Mucosa of descending colon (tissue), 3 donors: ENCODE data around the gene SH3GLB1. TPM values are rescaled to one million over a fixed set of nuclear protein-coding genes. Genes with fewer than 3 reads are reported as not detected.
"Not testable (repeated sequence)": the region's sequence is repeated elsewhere in the genome, so short reads cannot be mapped to it uniquely, and the experiment has no call there.

Experiments
- ATAC-seq: fragments of 200-7000 bp; cut with Tn5 transposase; one replicate; pipeline ENCODE4 v1.9.1; 2020; ENCODE audit warnings: mild to moderate bottlenecking, moderate library complexity
- DNase-seq, 3 donors: peaks; one replicate each; pipeline ENCODE4 v3.0.0-alpha.2; 2020
- H3K36me3 ChIP-seq: fragments of 200-600 bp; one replicate; pipeline ENCODE4 v1.8.0; 2021; ENCODE audit warnings: low read depth, mild to moderate bottlenecking
- H3K4me1 ChIP-seq: fragments of 200-600 bp; one replicate; pipeline ENCODE4 v1.8.0; 2021; ENCODE audit warnings: low read depth, mild to moderate bottlenecking
- H3K4me3 ChIP-seq: fragments of 200-600 bp; one replicate; pipeline ENCODE4 v1.8.0; 2021; ENCODE audit warnings: mild to moderate bottlenecking
- H3K9me3 ChIP-seq: fragments of 200-600 bp; one replicate; pipeline ENCODE4 v1.8.0; 2021; ENCODE audit warnings: mild to moderate bottlenecking
- CTCF ChIP-seq: fragments of 200-600 bp; IDR thresholded peaks from one replicate; pipeline ENCODE4 v1.8.0; 2022; ENCODE audit warnings: antibody characterized with exemption, mild to moderate bottlenecking
- intact Hi-C, 2 donors: fragments of 100-400 bp; cut with DNase I in 1 of 2; cut with micrococcal nuclease in 1 of 2; formaldehyde crosslinking; loops; one replicate each; pipeline versions ENCODE4 v1.11.0 to v1.11.1; 2022; cut with DNase I, micrococcal nuclease
- long read RNA-seq, 2 donors: library from polyadenylated mRNA; unstranded; transcript quantifications; one replicate each; pipeline ENCODE4 v2.0.0, GENCODE V29; 2019 to 2021
- total RNA-seq, 3 donors: library from RNA; stranded (reverse); fragmentation: NEBNext Ultra II Directional in 2 of 3; extraction: Animal tissue kit (Norgen Biotek cat#: 25700) in 2 of 3; gene quantifications; one replicate each; pipeline versions ENCODE4 v1.2.1 to v1.2.4, GENCODE V29; 2021 to 2023
- donor health status: DM: no; HTN: no; CAD: no; lungs with moderate emphysema.
- donor health status: DM: no; HTN: no; CAD: no.
- donor health status: DM: no; HTN: yes; CAD: no.

SH3GLB1 gene
- 100 to 1,000 TPM; 109 to 114 (median 110) TPM for total RNA-seq
- long read RNA-seq, donor 1, full-length matches to known transcripts, result 102 of 114 reads
- long read RNA-seq, donor 1, partial matches to known transcripts, result 3 of 114 reads
- long read RNA-seq, donor 1, other reads (novel, unspliced or antisense), result 9 of 114 reads
- long read RNA-seq, donor 2, full-length matches to known transcripts, result 118 of 141 reads
- long read RNA-seq, donor 2, partial matches to known transcripts, result 18 of 141 reads
- long read RNA-seq, donor 2, other reads (novel, unspliced or antisense), result 5 of 141 reads

- ATAC-seq, result peak; percentile 92
- peaks cover 8% of the 10 kb centered on the region for H3K4me1 ChIP-seq
- peak; percentile 91 for TF ChIP-seq CTCF
- H3K36me3 ChIP-seq, result no peaks in the 10 kb centered on the region
- no peaks in the 10 kb centered on the region for H3K9me3 ChIP-seq
- intact Hi-C loops, result no loop called here
- DNase-seq, result peak; percentile 93 to 97 (median 96)
- peak within 1 kb of the TSS; percentile 89 for H3K4me3 ChIP-seq
These were observed at the start of gene SH3GLB1 for GRCh38 chr1:86704458-86704971. TSS of gene SH3GLB1 (plus strand) at chr1:86704576. CDS start at chr1:86704900, 324 bp downstream.

- intact Hi-C loops, ATAC-seq: not testable (repeated sequence)
These were observed 46.0 kb upstream of the SH3GLB1 start for GRCh38 chr1:86658381-86658780.

GRCh38 chr1:86666368-86666767, 38.0 kb upstream of the SH3GLB1 start:
- Histone ChIP-seq H3K9me3 (no peaks in the 10 kb centered on the region), H3K36me3 (no peaks in the 10 kb centered on the region), H3K4me3 (no peak overlapping the region), H3K4me1 (no peaks in the 10 kb centered on the region)
- TF ChIP-seq CTCF, result no peak
- DNase-seq (no peak), ATAC-seq (no peak)
- intact Hi-C loops, result no loop called here

More at GRCh38 chr1:86658381-86658780, 46.0 kb upstream of the SH3GLB1 start:
- not testable (repeated sequence) for DNase-seq, H3K36me3 ChIP-seq, H3K4me3 ChIP-seq, H3K9me3 ChIP-seq, H3K4me1 ChIP-seq

- Histone ChIP-seq H3K9me3 (no peaks in the 10 kb centered on the region), H3K4me3 (no peak overlapping the region), H3K36me3 (no peaks in the 10 kb centered on the region), H3K4me1 (no peaks in the 10 kb centered on the region)
- intact Hi-C loops, result no loop called here
- no peak for TF ChIP-seq CTCF
- DNase-seq (no peak), ATAC-seq (peak; percentile 40)
These were observed 16.8 kb upstream of the SH3GLB1 start for GRCh38 chr1:86687595-86687994.

- TF ChIP-seq CTCF, result no peak
- H3K4me1 ChIP-seq, result no peaks in the 10 kb centered on the region
- no peaks in the 10 kb centered on the region for H3K36me3 ChIP-seq
- no peak for ATAC-seq
- no peaks in the 10 kb centered on the region for H3K9me3 ChIP-seq
- H3K4me3 ChIP-seq, result no peak overlapping the region
- DNase-seq, result no peak
- intact Hi-C loops, result loop anchor here in 1 of 2 donors (10.0 kb wide), 1 partner anchor 188 kb away; no protein-coding TSS in a partner anchor
These were observed 11.7 kb upstream of the SH3GLB1 start for GRCh38 chr1:86692641-86693040.

- no peak for TF ChIP-seq CTCF
These were observed 9.0 kb upstream of the SH3GLB1 start for GRCh38 chr1:86695400-86695799.

More at GRCh38 chr1:86695400-86695799, 9.0 kb upstream of the SH3GLB1 start:
- Histone ChIP-seq H3K36me3 (no peaks in the 10 kb centered on the region), H3K9me3 (no peaks in the 10 kb centered on the region), H3K4me3 (no peak overlapping the region), H3K4me1 (no peaks in the 10 kb centered on the region)
- DNase-seq (no peak), ATAC-seq (no peak)
- intact Hi-C loops, result loop anchor here in 1 of 2 donors (10.0 kb wide), 1 partner anchor 191 kb away; no protein-coding TSS in a partner anchor
